HL-60 (cell line): ENCODE results near the gene ADAMTSL3.
"Not testable (repeated sequence)": the region's sequence is repeated elsewhere in the genome, so short reads cannot be mapped to it uniquely, and the experiment has no call there.

Experiments used
- DNase-seq, 2 experiments: peaks; one replicate each; pipeline ENCODE4 v3.0.0-alpha.2; 2010 to 2020; ENCODE audit warnings: low read depth in 1 of 2, low spot score in 1 of 2
- H3K27ac ChIP-seq: fragments of 250-450 bp; sonication (Bioruptor Pico); replicated peaks from 2 replicates; pipeline ENCODE4 v1.5.1; 2020; ENCODE audit warnings: mild to moderate bottlenecking, moderate library complexity
- H3K27me3 ChIP-seq: fragments of 250-450 bp; sonication (Bioruptor Pico); 2 replicates; pipeline ENCODE4 v1.5.1; 2021; ENCODE audit warnings: mild to moderate bottlenecking, moderate library complexity; ENCODE audit not compliant: insufficient read depth, poor library complexity, severe bottlenecking
- H3K4me3 ChIP-seq: replicated peaks from 2 replicates; pipeline ENCODE4 v1.5.1; 2011; ENCODE audit warnings: mild to moderate bottlenecking, control low read depth, low read length; ENCODE audit not compliant: insufficient read depth
- CTCF ChIP-seq: IDR thresholded peaks from one replicate; pipeline ENCODE4 v1.5.1; 2011; ENCODE audit warnings: low read length, control low read depth, inconsistent platforms; ENCODE audit not compliant: insufficient read depth
- GABPA ChIP-seq: IDR thresholded peaks from 2 replicates; pipeline ENCODE4 v1.6.1; 2012; ENCODE audit warnings: low read depth
- POLR2AphosphoS5 ChIP-seq: IDR thresholded peaks from 2 replicates; pipeline ENCODE4 v1.6.1; 2012; ENCODE audit warnings: low read depth
- REST ChIP-seq: IDR thresholded peaks from 2 replicates; pipeline ENCODE4 v1.6.1; 2012; ENCODE audit warnings: low read depth; ENCODE audit not compliant: insufficient replicate concordance
- SPI1 ChIP-seq: IDR thresholded peaks from 2 replicates; pipeline ENCODE4 v1.6.1; 2012; ENCODE audit warnings: low read depth, mild to moderate bottlenecking, borderline replicate concordance

Gene ADAMTSL3

GRCh38 chr15:84046064-84046637 lies 392.2 kb downstream of the ADAMTSL3 start:
- Histone ChIP-seq H3K4me3 (no peak overlapping the region), H3K27ac (no peak overlapping the region), H3K27me3 (no peaks in the 10 kb centered on the region)
- no peak for DNase-seq
- TF ChIP-seq SPI1 (no peak), GABPA (no peak), CTCF (no peak), REST (no peak), POLR2AphosphoS5 (no peak)

GRCh38 chr15:84049480-84049879 lies 395.6 kb downstream of the ADAMTSL3 start:
- H3K27ac ChIP-seq, H3K4me3 ChIP-seq, DNase-seq, H3K27me3 ChIP-seq: not testable (repeated sequence)

- no peaks in the 10 kb centered on the region for H3K27me3 ChIP-seq
- no peak for DNase-seq
- H3K4me3 ChIP-seq = no peak overlapping the region
- no peak for TF ChIP-seq GABPA
- no peak for TF ChIP-seq CTCF
- TF ChIP-seq POLR2AphosphoS5 = no peak
- TF ChIP-seq REST = no peak
- no peak for TF ChIP-seq SPI1
- no peak overlapping the region for H3K27ac ChIP-seq
These were observed 396.2 kb downstream of the ADAMTSL3 start for GRCh38 chr15:84050076-84050475.

- not testable (repeated sequence) for H3K27me3 ChIP-seq, H3K27ac ChIP-seq, DNase-seq, H3K4me3 ChIP-seq
These were observed 397.2 kb downstream of the ADAMTSL3 start for GRCh38 chr15:84051146-84051545.

- DNase-seq, H3K4me3 ChIP-seq, H3K27me3 ChIP-seq, H3K27ac ChIP-seq: not testable (repeated sequence)
These were observed 400.6 kb downstream of the ADAMTSL3 start for GRCh38 chr15:84054544-84054943.
